Neuronal stem cell (in vitro differentiated cells): ENCODE results near the gene UNC5B.

Experiments used
- DNase-seq: peaks from one replicate; pipeline ENCODE4 v3.0.0-alpha.2; 2013; ENCODE audit warnings: low spot score
- H2AFZ ChIP-seq: one replicate; pipeline ENCODE4 v1.6.1; 2013; ENCODE audit warnings: mild to moderate bottlenecking, low read length, inconsistent platforms
- H2AK5ac ChIP-seq: 2 replicates; pipeline ENCODE4 v1.6.1; 2013; ENCODE audit warnings: low read depth, mild to moderate bottlenecking, inconsistent platforms, low read length, moderate library complexity, mixed read lengths
- H2BK120ac ChIP-seq: 2 replicates; pipeline ENCODE4 v1.6.1; 2013; ENCODE audit warnings: low read depth, mild to moderate bottlenecking, inconsistent platforms, low read length, moderate library complexity, mixed read lengths
- H2BK12ac ChIP-seq: one replicate; pipeline ENCODE4 v1.6.1; 2013; ENCODE audit warnings: low read length, inconsistent platforms
- H2BK15ac ChIP-seq: 2 replicates; pipeline ENCODE4 v1.6.1; 2013; ENCODE audit warnings: mild to moderate bottlenecking, low read length, inconsistent platforms, mixed read lengths
- H2BK5ac ChIP-seq: one replicate; pipeline ENCODE4 v1.6.1; 2013; ENCODE audit warnings: inconsistent platforms, mild to moderate bottlenecking, low read length, moderate library complexity
- H3K14ac ChIP-seq: one replicate; pipeline ENCODE4 v1.6.1; 2013; ENCODE audit warnings: low read length, inconsistent platforms
- H3K18ac ChIP-seq: 2 replicates; pipeline ENCODE4 v1.6.1; 2013; ENCODE audit warnings: low read length, inconsistent platforms
- H3K23ac ChIP-seq: 2 replicates; pipeline ENCODE4 v1.6.1; 2013; ENCODE audit warnings: low read depth, mild to moderate bottlenecking, mixed read lengths, low read length, inconsistent platforms; ENCODE audit not compliant: poor library complexity
- H3K27ac ChIP-seq: replicated peaks from 3 replicates; pipeline ENCODE4 v1.5.1; 2013; ENCODE audit warnings: low read length, inconsistent platforms
- H3K27me3 ChIP-seq, 3 experiments: 2 replicates each; pipeline ENCODE4 v1.6.1; 2013; ENCODE audit warnings: low read length in 3 of 3, mild to moderate bottlenecking in 2 of 3, inconsistent platforms in 1 of 3, low read depth in 1 of 3, mixed read lengths in 1 of 3, moderate library complexity in 1 of 3; ENCODE audit not compliant: control insufficient read depth in 3 of 3, insufficient read depth in 3 of 3
- H3K36me3 ChIP-seq, 2 donors: replicated peaks in 1 of 2; 2 replicates each; pipeline ENCODE4 v1.6.1; 2013; ENCODE audit warnings: low read length in 2 of 2; ENCODE audit not compliant: control insufficient read depth in 2 of 2, insufficient read depth in 2 of 2
- H3K4ac ChIP-seq: 2 replicates; pipeline ENCODE4 v1.6.1; 2013; ENCODE audit warnings: inconsistent platforms, mild to moderate bottlenecking, low read length, moderate library complexity
- H3K4me1 ChIP-seq, 2 donors: 1 replicate in 1 of 2; 2 replicates in 1 of 2; pipeline ENCODE4 v1.6.1; 2013; ENCODE audit warnings: low read length in 2 of 2, low read depth in 1 of 2; ENCODE audit not compliant: control insufficient read depth in 2 of 2, insufficient read depth in 1 of 2
- H3K4me2 ChIP-seq: one replicate; pipeline ENCODE4 v1.6.1; 2013; ENCODE audit warnings: mild to moderate bottlenecking, low read length, inconsistent platforms; ENCODE audit not compliant: insufficient read depth, poor library complexity, severe bottlenecking
- H3K4me3 ChIP-seq, 2 donors: 2 replicates each; pipeline ENCODE4 v1.5.1; 2013; ENCODE audit warnings: low read length in 2 of 2, mild to moderate bottlenecking in 2 of 2, inconsistent platforms in 1 of 2, moderate library complexity in 1 of 2
- H3K79me1 ChIP-seq: one replicate; pipeline ENCODE4 v1.6.1; 2013; ENCODE audit warnings: low read depth, mild to moderate bottlenecking, inconsistent platforms, low read length, moderate library complexity
- H3K9ac ChIP-seq: one replicate; pipeline ENCODE4 v1.6.1; 2013; ENCODE audit warnings: mild to moderate bottlenecking, low read depth, low read length, inconsistent platforms; ENCODE audit not compliant: poor library complexity
- H3K9me3 ChIP-seq, 2 donors: replicated peaks in 1 of 2; 2 replicates each; pipeline versions ENCODE3 to v1.6.1; 2013; ENCODE audit warnings: low read length in 2 of 2, mild to moderate bottlenecking in 2 of 2, inconsistent platforms in 1 of 2, low read depth in 1 of 2, mixed read lengths in 1 of 2, moderate library complexity in 1 of 2; ENCODE audit not compliant: control insufficient read depth in 2 of 2, insufficient read depth in 1 of 2
- H4K8ac ChIP-seq: one replicate; pipeline ENCODE4 v1.6.1; 2013; ENCODE audit warnings: low read depth, mild to moderate bottlenecking, inconsistent platforms, low read length, moderate library complexity
- H4K91ac ChIP-seq: one replicate; pipeline ENCODE4 v1.6.1; 2013; ENCODE audit warnings: low read length, low read depth, mild to moderate bottlenecking, inconsistent platforms; ENCODE audit not compliant: poor library complexity
- WGBS, 2 donors: extraction: QIAGEN DNeasy Blood & Tissue Kit; methylation state at CpG; one replicate each; pipeline ENCODE4 v1.1.7; 2013; ENCODE audit warnings: missing lambda C conversion rate in 2 of 2, mixed read lengths in 1 of 2; ENCODE audit not compliant: insufficient read length in 2 of 2, insufficient replicate concordance in 1 of 2; ENCODE audit errors: extremely low coverage in 2 of 2; 5-methylcytosine and 5-hydroxymethylcytosine counted together

Gene UNC5B

DNA sequence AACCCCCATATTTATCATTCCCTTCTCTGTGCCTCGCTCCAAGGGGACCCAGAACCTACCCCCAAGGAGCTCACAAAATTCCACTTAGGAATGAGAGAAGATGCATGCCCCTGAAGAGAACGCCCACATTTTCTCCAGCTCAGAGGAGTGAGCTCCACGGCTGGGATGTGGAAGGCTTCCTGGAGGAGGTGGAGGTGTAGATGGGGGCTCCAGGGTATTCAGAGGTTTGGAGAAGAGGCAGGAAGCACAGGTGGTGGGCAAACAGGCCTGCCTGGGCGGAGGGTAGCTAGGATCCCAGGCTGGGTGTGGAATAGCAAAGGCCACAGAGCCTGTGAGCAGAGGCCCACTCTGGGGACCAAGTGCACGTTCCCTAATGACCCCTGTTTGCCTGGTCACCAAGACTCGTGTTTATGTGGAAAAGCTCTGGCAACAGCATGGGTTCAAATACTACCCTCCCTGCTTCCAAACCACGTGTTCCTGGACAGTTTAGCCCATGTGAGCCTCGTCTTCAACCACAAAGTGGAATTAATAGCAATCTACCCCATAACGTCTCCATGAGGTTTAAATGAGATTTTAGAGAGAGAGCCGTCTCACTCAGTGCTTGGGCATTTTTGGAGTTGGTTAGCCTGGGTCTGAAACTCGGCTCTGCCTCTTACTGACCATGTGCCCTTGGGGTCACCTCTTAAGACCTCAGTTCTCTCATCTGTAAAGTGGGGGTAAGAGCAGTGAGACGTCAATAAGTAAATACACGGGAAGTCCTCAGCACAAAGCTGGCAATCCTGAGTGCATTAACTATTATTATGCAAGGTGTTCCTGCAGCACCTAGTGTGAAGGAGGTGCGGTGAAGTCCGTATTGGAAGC lies 24.7 kb downstream of the UNC5B start:
- WGBS, 2 donors: no CpG with 5 or more reads among the region's 15 CpGs
- no peak overlapping the region for H2AFZ ChIP-seq
- peaks cover 0 to 38% (median 0%) of the 10 kb centered on the region in 3 experiments for H3K27me3 ChIP-seq
- H3K4ac ChIP-seq: no peak overlapping the region
- H2AK5ac ChIP-seq: peak overlapping the region; percentile 58
- no peak overlapping the region for H2BK15ac ChIP-seq
- no peak overlapping the region for H3K9ac ChIP-seq
- H3K4me1 ChIP-seq: peaks cover 4 to 7% of the 10 kb centered on the region in 2 donors
- no peaks in the 10 kb centered on the region for H3K36me3 ChIP-seq
- no peak overlapping the region for H3K4me2 ChIP-seq
- H4K91ac ChIP-seq: no peak overlapping the region
- H4K8ac ChIP-seq: no peak overlapping the region
- no peak overlapping the region for H2BK120ac ChIP-seq
- no peak overlapping the region for H3K27ac ChIP-seq
- H2BK12ac ChIP-seq: no peak overlapping the region
- H3K79me1 ChIP-seq: no peaks in the 10 kb centered on the region
- peak overlapping the region; percentile 57 for H3K18ac ChIP-seq
- no peak for DNase-seq
- peak overlapping the region; percentile 14 for H2BK5ac ChIP-seq
- H3K9me3 ChIP-seq: no peaks in the 10 kb centered on the region
- H3K23ac ChIP-seq: no peak overlapping the region
- H3K14ac ChIP-seq: no peak overlapping the region
- no peak overlapping the region for H3K4me3 ChIP-seq

GRCh38 chr10:71237843-71238623 lies 25.7 kb downstream of the UNC5B start:
- H3K4me1 ChIP-seq: peaks cover 4 to 7% of the 10 kb centered on the region in 2 donors
- H3K4me3 ChIP-seq: no peak overlapping the region
- no peak overlapping the region for H3K14ac ChIP-seq
- H3K27me3 ChIP-seq: peaks cover 0 to 35% (median 0%) of the 10 kb centered on the region in 3 experiments
- no peaks in the 10 kb centered on the region for H3K9me3 ChIP-seq
- no peak overlapping the region for H3K23ac ChIP-seq
- no peak overlapping the region for H2AFZ ChIP-seq
- DNase-seq: no peak
- no peak overlapping the region for H3K18ac ChIP-seq
- H2BK15ac ChIP-seq: no peak overlapping the region
- no peak overlapping the region for H4K8ac ChIP-seq
- H3K4ac ChIP-seq: no peak overlapping the region
- no peak overlapping the region for H2BK12ac ChIP-seq
- H3K79me1 ChIP-seq: no peaks in the 10 kb centered on the region
- H2BK5ac ChIP-seq: no peak overlapping the region
- no peak overlapping the region for H2AK5ac ChIP-seq
- no peaks in the 10 kb centered on the region for H3K36me3 ChIP-seq
- H3K9ac ChIP-seq: no peak overlapping the region
- no CpG with 5 or more reads among the region's 11 CpGs for whole genome bisulfite sequencing, 2 donors
- H3K27ac ChIP-seq: no peak overlapping the region
- H4K91ac ChIP-seq: no peak overlapping the region
- no peak overlapping the region for H2BK120ac ChIP-seq
- H3K4me2 ChIP-seq: no peak overlapping the region

DNA sequence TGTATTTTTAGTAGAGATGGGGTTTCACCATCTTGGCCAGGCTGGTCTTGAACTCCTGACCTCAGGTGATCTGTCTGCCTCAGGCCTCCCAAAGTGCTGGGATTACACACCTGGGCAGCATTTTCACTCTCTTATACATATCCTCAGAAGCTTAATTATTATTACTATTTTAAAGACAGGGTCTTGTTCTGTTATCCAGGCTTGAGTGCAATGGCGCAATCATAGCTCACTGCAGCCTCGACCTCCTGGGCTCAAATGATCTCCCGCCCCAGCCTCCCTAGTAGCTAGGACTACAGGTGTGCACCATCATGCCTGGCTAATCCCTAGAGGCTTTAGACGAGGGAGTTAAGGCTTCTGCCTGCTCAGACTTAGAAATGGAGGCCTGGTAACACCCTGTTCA lies 26.3 kb downstream of the UNC5B start:
- Histone ChIP-seq H3K27ac (no peak overlapping the region), H2BK12ac (no peak overlapping the region), H3K79me1 (no peaks in the 10 kb centered on the region), H3K9me3 (no peaks in the 10 kb centered on the region), H2BK120ac (no peak overlapping the region), H2AK5ac (no peak overlapping the region), H4K8ac (no peak overlapping the region), H3K9ac (no peak overlapping the region), H2BK15ac (no peak overlapping the region), H3K23ac (no peak overlapping the region), H3K14ac (no peak overlapping the region), H2BK5ac (no peak overlapping the region), H3K4me3 (no peak overlapping the region), H2AFZ (no peak overlapping the region), H3K4ac (no peak overlapping the region), H3K18ac (no peak overlapping the region), H4K91ac (no peak overlapping the region), H3K4me1 (peaks cover 4 to 7% of the 10 kb centered on the region in 2 donors), H3K36me3 (no peaks in the 10 kb centered on the region), H3K27me3 (peaks cover 0 to 35% (median 0%) of the 10 kb centered on the region in 3 experiments), H3K4me2 (no peak overlapping the region)
- WGBS, 2 donors: no CpG with 5 or more reads among the region's 4 CpGs
- DNase-seq: no peak
